Neural cell (in vitro differentiated cells): ENCODE measurements around the gene ABCC3.

Experiments used
- CTCF ChIP-seq: fragments of 450-650 bp; IDR thresholded peaks from 2 replicates; pipeline ENCODE4 v1.5.1; 2014; ENCODE audit warnings: antibody characterized with exemption, mild to moderate bottlenecking, moderate library complexity; ENCODE audit not compliant: poor library complexity, severe bottlenecking
- EZH2 ChIP-seq: fragments of 200-600, 300-800 bp; shearing (Covaris generic), sonication (generic); IDR thresholded peaks from 2 replicates; pipeline ENCODE4 v1.6.1; 2014; ENCODE audit warnings: antibody characterized with exemption, low read length, borderline replicate concordance, mild to moderate bottlenecking; ENCODE audit not compliant: insufficient read depth, poor library complexity, severe bottlenecking
- POLR2AphosphoS5 ChIP-seq: IDR thresholded peaks from 2 replicates; pipeline ENCODE4 v1.6.1; 2012
- RAD21 ChIP-seq: fragments of 450-650 bp; conservative IDR thresholded peaks from 2 replicates; pipeline ENCODE4 v1.6.1; 2014; ENCODE audit warnings: antibody characterized with exemption, mild to moderate bottlenecking, moderate library complexity
- TF ChIP-seq, protein P1 (sequence below): IDR thresholded peaks from 2 replicates; pipeline ENCODE4 v1.6.1; 2012; ENCODE audit warnings: borderline replicate concordance

GRCh38 chr17:50692448-50693035 is 57.9 kb downstream of the ABCC3 start:
- TF ChIP-seq CTCF (no peak), RAD21 (no peak), EZH2 (no peak), POLR2AphosphoS5 (no peak)
- TF ChIP-seq, protein P1, sequence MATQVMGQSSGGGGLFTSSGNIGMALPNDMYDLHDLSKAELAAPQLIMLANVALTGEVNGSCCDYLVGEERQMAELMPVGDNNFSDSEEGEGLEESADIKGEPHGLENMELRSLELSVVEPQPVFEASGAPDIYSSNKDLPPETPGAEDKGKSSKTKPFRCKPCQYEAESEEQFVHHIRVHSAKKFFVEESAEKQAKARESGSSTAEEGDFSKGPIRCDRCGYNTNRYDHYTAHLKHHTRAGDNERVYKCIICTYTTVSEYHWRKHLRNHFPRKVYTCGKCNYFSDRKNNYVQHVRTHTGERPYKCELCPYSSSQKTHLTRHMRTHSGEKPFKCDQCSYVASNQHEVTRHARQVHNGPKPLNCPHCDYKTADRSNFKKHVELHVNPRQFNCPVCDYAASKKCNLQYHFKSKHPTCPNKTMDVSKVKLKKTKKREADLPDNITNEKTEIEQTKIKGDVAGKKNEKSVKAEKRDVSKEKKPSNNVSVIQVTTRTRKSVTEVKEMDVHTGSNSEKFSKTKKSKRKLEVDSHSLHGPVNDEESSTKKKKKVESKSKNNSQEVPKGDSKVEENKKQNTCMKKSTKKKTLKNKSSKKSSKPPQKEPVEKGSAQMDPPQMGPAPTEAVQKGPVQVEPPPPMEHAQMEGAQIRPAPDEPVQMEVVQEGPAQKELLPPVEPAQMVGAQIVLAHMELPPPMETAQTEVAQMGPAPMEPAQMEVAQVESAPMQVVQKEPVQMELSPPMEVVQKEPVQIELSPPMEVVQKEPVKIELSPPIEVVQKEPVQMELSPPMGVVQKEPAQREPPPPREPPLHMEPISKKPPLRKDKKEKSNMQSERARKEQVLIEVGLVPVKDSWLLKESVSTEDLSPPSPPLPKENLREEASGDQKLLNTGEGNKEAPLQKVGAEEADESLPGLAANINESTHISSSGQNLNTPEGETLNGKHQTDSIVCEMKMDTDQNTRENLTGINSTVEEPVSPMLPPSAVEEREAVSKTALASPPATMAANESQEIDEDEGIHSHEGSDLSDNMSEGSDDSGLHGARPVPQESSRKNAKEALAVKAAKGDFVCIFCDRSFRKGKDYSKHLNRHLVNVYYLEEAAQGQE = no peak
